Esophagus squamous epithelium (tissue), 4 donors: ENCODE results near the gene SMURF2.

Source experiments
- CTCF ChIP-seq, 6 experiments: fragments of 450-650 bp in 4 of 6; fragments of 200-600 bp in 2 of 6; sonication (generic) in 2 of 6; IDR thresholded peaks; one replicate each; pipeline ENCODE4 v1.5.1; 2016 to 2019; ENCODE audit warnings: antibody characterized with exemption in 6 of 6, mild to moderate bottlenecking in 4 of 6, moderate library complexity in 4 of 6
- POLR2A ChIP-seq, 4 donors: fragments of 450-650 bp; IDR thresholded peaks; one replicate each; pipeline ENCODE4 v1.6.1; 2017; ENCODE audit warnings: antibody characterized with exemption in 4 of 4, mild to moderate bottlenecking in 4 of 4, moderate library complexity in 3 of 4

GRCh38 chr17:64648234-64648633 lies 13.9 kb downstream of the SMURF2 start:
- TF ChIP-seq CTCF (IDR thresholded peaks at IDR 0.05) (no peak), POLR2A (IDR thresholded peaks at IDR 0.05) (no peak)
